Prostate gland (tissue), 2 donors: ENCODE results near the gene ARHGAP18. TPM values are rescaled to one million over a fixed set of nuclear protein-coding genes. Genes with fewer than 3 reads are reported as not detected.

Source experiments
- DNase-seq: peaks from one replicate; pipeline ENCODE4 v3.0.0-alpha.2; 2019; ENCODE audit warnings: low spot score
- H3K27ac ChIP-seq, 2 donors: fragments of 200-600 bp; sonication (generic); 2 replicates each; pipeline ENCODE4 v1.5.1; 2017 to 2019
- H3K27me3 ChIP-seq: fragments of 200-600 bp; sonication (generic); replicated peaks from 2 replicates; pipeline ENCODE4 v1.5.1; 2019; ENCODE audit not compliant: insufficient read depth
- H3K36me3 ChIP-seq, 2 donors: fragments of 200-600 bp; sonication (generic); 1 replicate in 1 of 2; 2 replicates in 1 of 2; pipeline versions ENCODE4 v1.5.1 to v1.8.1; 2017 to 2019
- H3K4me1 ChIP-seq: fragments of 200-600 bp; sonication (generic); replicated peaks from 2 replicates; pipeline ENCODE4 v1.5.1; 2019
- H3K4me3 ChIP-seq, 2 donors: fragments of 200-600 bp; sonication (generic); 2 replicates each; pipeline ENCODE4 v1.5.1; 2017 to 2019
- H3K9me3 ChIP-seq: fragments of 200-600 bp; sonication (generic); 2 replicates; pipeline ENCODE4 v1.5.1; 2017
- CTCF ChIP-seq, 4 experiments: fragments of 200-600 bp in 2 of 4; fragments of 450-650 bp in 2 of 4; sonication (generic) in 2 of 4; IDR thresholded peaks; 1 replicate in 3 of 4; 2 replicates in 1 of 4; pipeline ENCODE4 v1.5.1; 2016 to 2019; ENCODE audit warnings: antibody characterized with exemption in 4 of 4, mild to moderate bottlenecking in 2 of 4, moderate library complexity in 2 of 4
- POLR2A ChIP-seq: fragments of 450-650 bp; IDR thresholded peaks from one replicate; pipeline ENCODE4 v1.6.1; 2016; ENCODE audit warnings: antibody characterized with exemption, mild to moderate bottlenecking
- POLR2AphosphoS5 ChIP-seq: sonication (generic); formaldehyde crosslinking; IDR thresholded peaks from one replicate; pipeline ENCODE4 v1.6.1; 2017; ENCODE audit warnings: antibody characterized with exemption
- WGBS: methylation state at CpG from one replicate; pipeline ENCODE4 v1.1.5; 2018; 5-methylcytosine and 5-hydroxymethylcytosine counted together
- intact Hi-C: fragments of 100-400 bp; cut with DNase I; formaldehyde crosslinking; loops from one replicate; pipeline ENCODE4 v1.14.2; 2022
- total RNA-seq, 2 donors: library from RNA; depleted of rRNA; stranded (reverse); fragments of >200 nt; gene quantifications; one replicate each; pipeline ENCODE4 v1.1.0, GENCODE V29; 2016

Gene ARHGAP18
- total RNA-seq, 2 donors from 2014 or later: 15.0 to 29.1 TPM

GRCh38 chr6:129733290-129733689 lies 23.3 kb upstream of the ARHGAP18 start:
- WGBS: 73% methylated on average over 2 of the region's 2 CpGs

GRCh38 chr6:129732542-129732941 lies 22.6 kb upstream of the ARHGAP18 start:
- H3K9me3 ChIP-seq: no peaks in the 10 kb centered on the region
- DNase-seq: no peak
- H3K36me3 ChIP-seq: no peaks in the 10 kb centered on the region
- H3K4me1 ChIP-seq: no peaks in the 10 kb centered on the region
- TF ChIP-seq POLR2A: no peak
- no peak for TF ChIP-seq POLR2AphosphoS5
- TF ChIP-seq CTCF (IDR thresholded peaks at IDR 0.05): no peak
- intact Hi-C loops: no loop called here
- no peaks in the 10 kb centered on the region for H3K27me3 ChIP-seq
- no peak overlapping the region for H3K4me3 ChIP-seq
- WGBS: 93% methylated on average over 4 of the region's 4 CpGs
- no peak overlapping the region for H3K27ac ChIP-seq

More at GRCh38 chr6:129733290-129733689, 23.3 kb upstream of the ARHGAP18 start:
- no peak overlapping the region for H3K4me3 ChIP-seq
- intact Hi-C loops: no loop called here
- no peaks in the 10 kb centered on the region for H3K4me1 ChIP-seq
- no peak for TF ChIP-seq POLR2A
- no peak for TF ChIP-seq POLR2AphosphoS5
- no peak for TF ChIP-seq CTCF (IDR thresholded peaks at IDR 0.05)
- no peaks in the 10 kb centered on the region for H3K9me3 ChIP-seq
- no peaks in the 10 kb centered on the region for H3K27me3 ChIP-seq
- no peak overlapping the region for H3K27ac ChIP-seq
- no peak for DNase-seq
- H3K36me3 ChIP-seq: no peaks in the 10 kb centered on the region

- no peaks in the 10 kb centered on the region for H3K9me3 ChIP-seq
- WGBS: 70% methylated on average over 2 of the region's 2 CpGs
- H3K4me1 ChIP-seq: no peaks in the 10 kb centered on the region
- TF ChIP-seq CTCF (IDR thresholded peaks at IDR 0.05): no peak
- TF ChIP-seq POLR2AphosphoS5: no peak
- TF ChIP-seq POLR2A: no peak
- H3K4me3 ChIP-seq: no peak overlapping the region
- no peak overlapping the region for H3K27ac ChIP-seq
- intact Hi-C loops: no loop called here
- no peaks in the 10 kb centered on the region for H3K36me3 ChIP-seq
- no peak for DNase-seq
- no peaks in the 10 kb centered on the region for H3K27me3 ChIP-seq
These were observed 22.1 kb upstream of the ARHGAP18 start for GRCh38 chr6:129732034-129732433.

- TF ChIP-seq POLR2AphosphoS5: no peak
- no peak for TF ChIP-seq POLR2A
- no peak for TF ChIP-seq CTCF (IDR thresholded peaks at IDR 0.05)
- intact Hi-C loops: loop anchor here (2.0 kb wide), 1 partner anchor 133 kb away; no protein-coding TSS in a partner anchor
These were observed 21.5 kb upstream of the ARHGAP18 start for GRCh38 chr6:129731428-129731827.

GRCh38 chr6:129730477-129731165 lies 20.6 kb upstream of the ARHGAP18 start:
- no peaks in the 10 kb centered on the region for H3K9me3 ChIP-seq
- 46% methylated on average over 8 of the region's 8 CpGs for WGBS
- intact Hi-C loops: loop anchor here (2.0 kb wide), 1 partner anchor 132 kb away; no protein-coding TSS in a partner anchor

More at GRCh38 chr6:129731428-129731827, 21.5 kb upstream of the ARHGAP18 start:
- no peak overlapping the region for H3K27ac ChIP-seq
- H3K36me3 ChIP-seq: no peaks in the 10 kb centered on the region
- 87% methylated on average over 4 of the region's 4 CpGs for WGBS
- no peaks in the 10 kb centered on the region for H3K4me1 ChIP-seq
- no peak overlapping the region for H3K4me3 ChIP-seq
- no peak for DNase-seq
- no peaks in the 10 kb centered on the region for H3K9me3 ChIP-seq
- no peaks in the 10 kb centered on the region for H3K27me3 ChIP-seq

More at GRCh38 chr6:129730477-129731165, 20.6 kb upstream of the ARHGAP18 start:
- peak; percentile 16 for DNase-seq
- no peak overlapping the region for H3K4me3 ChIP-seq
- no peaks in the 10 kb centered on the region for H3K27me3 ChIP-seq
- no peaks in the 10 kb centered on the region for H3K4me1 ChIP-seq
- H3K36me3 ChIP-seq: no peaks in the 10 kb centered on the region
- no peak for TF ChIP-seq POLR2A
- TF ChIP-seq POLR2AphosphoS5: peak; percentile 18
- TF ChIP-seq CTCF (IDR thresholded peaks at IDR 0.05): peak; percentile 35 to 83 (median 75)
- H3K27ac ChIP-seq: no peak overlapping the region
